HCT116 (cell line): ENCODE data around the gene CCR5AS.

Experiments used
- ATAC-seq: fragments of 200-7000 bp; cut with Tn5 transposase; 2 replicates; pipeline ENCODE4 v1.9.1; 2020; ENCODE audit warnings: mild to moderate bottlenecking, moderate library complexity
- BruUV-seq: library from RNA; stranded (reverse); fragments of 400-500 nt; replicated peaks from 2 replicates; lab custom pipeline; 2021; lab: Mats Ljungman, UMichigan
- CTCF ChIA-PET: fragments of 300-600 bp; sonication (Branson Sonifier 250); formaldehyde crosslinking; loops from one replicate; lab custom pipeline; 2021; ENCODE audit warnings: antibody characterized with exemption; lab: Charles Lee
- POLR2A ChIA-PET: fragments of 300-600, 350-600 bp; sonication (Branson Sonifier 250); formaldehyde crosslinking; loops from one replicate; lab custom pipeline; 2021; ENCODE audit warnings: antibody characterized with exemption; lab: Charles Lee
- RAD21 ChIA-PET, 2 experiments: fragments of 300-600 bp; sonication (Branson Sonifier 250); formaldehyde crosslinking; loops; one replicate each; lab custom pipeline; 2023; ENCODE audit warnings: low total read pairs in 2 of 2; ENCODE audit not compliant: uncharacterized antibody in 2 of 2, unreplicated experiment in 2 of 2, low non-redundant PET in 1 of 2; lab: Charles Lee
- DNase-seq: peaks from one replicate; pipeline ENCODE4 v3.0.0-alpha.2; 2010; ENCODE audit warnings: low read depth, low spot score
- H2AFZ ChIP-seq: fragments of 200-600 bp; shearing (Covaris generic), sonication (generic); 2 replicates; pipeline ENCODE4 v1.6.1; 2017; ENCODE audit warnings: low read depth, mixed run types, mixed read lengths, antibody characterized with exemption, low read length; ENCODE audit not compliant: poor library complexity, severe bottlenecking
- H3K27ac ChIP-seq: 2 replicates; pipeline ENCODE4 v1.5.1; 2012; ENCODE audit warnings: low read depth, low read length
- H3K27me3 ChIP-seq: fragments of 200-600 bp; sonication (generic); 2 replicates; pipeline ENCODE4 v1.6.1; 2016; ENCODE audit warnings: mixed run types, low read length, mixed read lengths; ENCODE audit not compliant: insufficient read depth
- H3K36me3 ChIP-seq, 2 experiments: fragments of 200-500 bp in 1 of 2; fragments of 200-600 bp in 1 of 2; sonication (Bioruptor generic) in 1 of 2; sonication (generic) in 1 of 2; 2 replicates each; pipeline versions ENCODE4 v1.5.1 to v1.6.1; 2014 to 2016; ENCODE audit warnings: low read length in 2 of 2, inconsistent platforms in 1 of 2, mixed read lengths in 1 of 2, mixed run types in 1 of 2; ENCODE audit not compliant: insufficient read depth in 2 of 2, control insufficient read depth in 1 of 2
- H3K4me1 ChIP-seq, 2 experiments: fragments of 200-600 bp in 1 of 2; sonication (generic) in 1 of 2; 2 replicates each; pipeline versions ENCODE4 v1.5.1 to v1.6.1; 2012 to 2017; ENCODE audit warnings: low read length in 2 of 2, inconsistent platforms in 1 of 2, mild to moderate bottlenecking in 1 of 2, mixed read lengths in 1 of 2, mixed run types in 1 of 2, moderate library complexity in 1 of 2; ENCODE audit not compliant: insufficient read depth in 2 of 2, control insufficient read depth in 1 of 2
- H3K4me2 ChIP-seq: fragments of 200-600 bp; sonication (generic); 2 replicates; pipeline ENCODE4 v1.6.1; 2017; ENCODE audit warnings: mixed run types, low read length, mixed read lengths
- H3K4me3 ChIP-seq, 2 experiments: fragments of 200-600 bp in 1 of 2; sonication (generic) in 1 of 2; replicated peaks in 1 of 2; 2 replicates each; pipeline ENCODE4 v1.5.1; 2011 to 2016; ENCODE audit warnings: low read length in 2 of 2, control low read depth in 1 of 2, low read depth in 1 of 2, mild to moderate bottlenecking in 1 of 2, mixed read lengths in 1 of 2, mixed run types in 1 of 2
- H3K79me2 ChIP-seq: fragments of 200-600 bp; sonication (generic); 2 replicates; pipeline ENCODE4 v1.6.1; 2017; ENCODE audit warnings: mild to moderate bottlenecking, mixed run types, low read length, moderate library complexity, mixed read lengths; ENCODE audit not compliant: insufficient read depth
- H3K9ac ChIP-seq: fragments of 200-600 bp; sonication (generic); 2 replicates; pipeline ENCODE4 v1.6.1; 2016; ENCODE audit warnings: low read length, mixed read lengths
- H3K9me2 ChIP-seq: fragments of 200-600 bp; sonication (generic), shearing (Covaris generic); 2 replicates; pipeline ENCODE4 v1.6.1; 2017; ENCODE audit warnings: mixed run types, mild to moderate bottlenecking, moderate library complexity; ENCODE audit not compliant: insufficient read depth
- H3K9me3 ChIP-seq, 2 experiments: fragments of 200-500 bp in 1 of 2; fragments of 200-600 bp in 1 of 2; sonication (Bioruptor generic) in 1 of 2; sonication (generic) in 1 of 2; 2 replicates each; pipeline ENCODE4 v1.6.1; 2014 to 2017; ENCODE audit warnings: low read length in 2 of 2, mixed read lengths in 2 of 2, inconsistent platforms in 1 of 2, low read depth in 1 of 2, mild to moderate bottlenecking in 1 of 2, mixed run types in 1 of 2, moderate library complexity in 1 of 2; ENCODE audit not compliant: control insufficient read depth in 1 of 2, insufficient read depth in 1 of 2
- H4K20me1 ChIP-seq: fragments of 200-600 bp; sonication (generic), shearing (Covaris generic); 2 replicates; pipeline ENCODE4 v1.6.1; 2017; ENCODE audit warnings: mixed run types, mild to moderate bottlenecking, moderate library complexity; ENCODE audit not compliant: insufficient read depth
- EZH2phosphoT487 ChIP-seq: fragments of 200-600 bp; IDR thresholded peaks from 2 replicates; pipeline ENCODE4 v1.6.1; 2018; ENCODE audit warnings: antibody characterized with exemption, borderline replicate concordance
- POLR2A ChIP-seq: IDR thresholded peaks from 2 replicates; pipeline ENCODE4 v1.7.0; 2011; ENCODE audit warnings: borderline replicate concordance; ENCODE audit not compliant: insufficient read depth, insufficient read length; ENCODE audit errors: extremely low read depth
- POLR2AphosphoS5 ChIP-seq: IDR thresholded peaks from 2 replicates; pipeline ENCODE4 v1.6.1; 2011; ENCODE audit warnings: mild to moderate bottlenecking, low read depth, low read length, moderate library complexity
- TCF7L2 ChIP-seq: IDR thresholded peaks from 2 replicates; pipeline ENCODE4 v1.7.0; 2011; ENCODE audit warnings: borderline replicate concordance, inconsistent platforms; ENCODE audit not compliant: insufficient read depth, insufficient read length; ENCODE audit errors: extremely low read depth
- ZNF274 ChIP-seq: fragments of 200-500 bp; sonication (Bioruptor generic); IDR thresholded peaks from 2 replicates; pipeline ENCODE4 v1.6.1; 2014; ENCODE audit warnings: mild to moderate bottlenecking, low read depth, low read length, inconsistent platforms
- intact Hi-C: fragments of 100-400 bp; cut with micrococcal nuclease; formaldehyde crosslinking; loops from 2 replicates; pipeline ENCODE4 v1.10.0; 2022
- TF ChIP-seq, protein P1 (sequence below), 3 experiments: fragments of 200-600 bp in 1 of 3; sonication (generic) in 1 of 3; IDR thresholded peaks in 2 of 3; conservative IDR thresholded peaks in 1 of 3; 2 replicates each; pipeline ENCODE4 v1.5.1; 2012 to 2017; ENCODE audit warnings: low read depth in 2 of 3, low read length in 2 of 3, antibody characterized with exemption in 1 of 3, borderline replicate concordance in 1 of 3, control low read depth in 1 of 3, mild to moderate bottlenecking in 1 of 3, mixed read lengths in 1 of 3, mixed run types in 1 of 3, moderate library complexity in 1 of 3; ENCODE audit not compliant: insufficient read depth in 1 of 3

Gene CCR5AS

GRCh38 chr3:46448721-46449120, 41.9 kb upstream of the CCR5AS start:
- POLR2A ChIA-PET, result no interaction called here
- peaks cover 13% of the 10 kb centered on the region; the same call in 1 of the 2 replicates for H3K27me3 ChIP-seq
- no peak for TF ChIP-seq EZH2phosphoT487
- no peak for TF ChIP-seq TCF7L2
- no peak for TF ChIP-seq POLR2A
- no peak for TF ChIP-seq ZNF274
- TF ChIP-seq, protein P1, sequence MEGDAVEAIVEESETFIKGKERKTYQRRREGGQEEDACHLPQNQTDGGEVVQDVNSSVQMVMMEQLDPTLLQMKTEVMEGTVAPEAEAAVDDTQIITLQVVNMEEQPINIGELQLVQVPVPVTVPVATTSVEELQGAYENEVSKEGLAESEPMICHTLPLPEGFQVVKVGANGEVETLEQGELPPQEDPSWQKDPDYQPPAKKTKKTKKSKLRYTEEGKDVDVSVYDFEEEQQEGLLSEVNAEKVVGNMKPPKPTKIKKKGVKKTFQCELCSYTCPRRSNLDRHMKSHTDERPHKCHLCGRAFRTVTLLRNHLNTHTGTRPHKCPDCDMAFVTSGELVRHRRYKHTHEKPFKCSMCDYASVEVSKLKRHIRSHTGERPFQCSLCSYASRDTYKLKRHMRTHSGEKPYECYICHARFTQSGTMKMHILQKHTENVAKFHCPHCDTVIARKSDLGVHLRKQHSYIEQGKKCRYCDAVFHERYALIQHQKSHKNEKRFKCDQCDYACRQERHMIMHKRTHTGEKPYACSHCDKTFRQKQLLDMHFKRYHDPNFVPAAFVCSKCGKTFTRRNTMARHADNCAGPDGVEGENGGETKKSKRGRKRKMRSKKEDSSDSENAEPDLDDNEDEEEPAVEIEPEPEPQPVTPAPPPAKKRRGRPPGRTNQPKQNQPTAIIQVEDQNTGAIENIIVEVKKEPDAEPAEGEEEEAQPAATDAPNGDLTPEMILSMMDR (IDR thresholded peaks at IDR 0.05 in 2 of 3, conservative IDR thresholded peaks at IDR 0.05 in 1 of 3; ENCODE audit: borderline replicate concordance in 1 of 3, insufficient read depth in 1 of 3, low read depth in 2 of 3, low read length in 2 of 3), result no peak
- no peak for TF ChIP-seq POLR2AphosphoS5
- no peaks in the 10 kb centered on the region for H3K36me3 ChIP-seq
- H2AFZ ChIP-seq, result no peak overlapping the region
- no peaks in the 10 kb centered on the region for H3K9me3 ChIP-seq
- H3K9ac ChIP-seq, result no peak overlapping the region
- H3K79me2 ChIP-seq, result no peaks in the 10 kb centered on the region
- H3K4me1 ChIP-seq, result no peaks in the 10 kb centered on the region
- RAD21 ChIA-PET, result no interaction called here
- H3K4me2 ChIP-seq, result no peak overlapping the region
- intact Hi-C loops, result no loop called here
- BruUV-seq, result no TSS peak
- no peak overlapping the region for H3K4me3 ChIP-seq
- CTCF ChIA-PET, result interaction anchor here (1.3 kb wide), 1 partner anchor 110 kb away, joined by 5 read pairs; no protein-coding TSS in a partner anchor
- H4K20me1 ChIP-seq, result no peaks in the 10 kb centered on the region
- DNase-seq (no peak), ATAC-seq (no peak)
- no peak overlapping the region for H3K27ac ChIP-seq
- H3K9me2 ChIP-seq, result no peaks in the 10 kb centered on the region
